Mucosa of descending colon (tissue), 3 donors: ENCODE data around the gene MEF2C. TPM values are rescaled to one million over a fixed set of nuclear protein-coding genes. Genes with fewer than 3 reads are reported as not detected.

Experiments used
- ATAC-seq: fragments of 200-7000 bp; cut with Tn5 transposase; one replicate; pipeline ENCODE4 v1.9.1; 2020; ENCODE audit warnings: mild to moderate bottlenecking, moderate library complexity
- DNase-seq, 3 donors: peaks; one replicate each; pipeline ENCODE4 v3.0.0-alpha.2; 2020
- H3K36me3 ChIP-seq: fragments of 200-600 bp; one replicate; pipeline ENCODE4 v1.8.0; 2021; ENCODE audit warnings: low read depth, mild to moderate bottlenecking
- H3K4me1 ChIP-seq: fragments of 200-600 bp; one replicate; pipeline ENCODE4 v1.8.0; 2021; ENCODE audit warnings: low read depth, mild to moderate bottlenecking
- H3K4me3 ChIP-seq: fragments of 200-600 bp; one replicate; pipeline ENCODE4 v1.8.0; 2021; ENCODE audit warnings: mild to moderate bottlenecking
- H3K9me3 ChIP-seq: fragments of 200-600 bp; one replicate; pipeline ENCODE4 v1.8.0; 2021; ENCODE audit warnings: mild to moderate bottlenecking
- intact Hi-C, 2 donors: fragments of 100-400 bp; cut with DNase I in 1 of 2; cut with micrococcal nuclease in 1 of 2; formaldehyde crosslinking; loops; one replicate each; pipeline versions ENCODE4 v1.11.0 to v1.11.1; 2022; cut with DNase I, micrococcal nuclease
- total RNA-seq, 3 donors: library from RNA; stranded (reverse); fragmentation: NEBNext Ultra II Directional in 2 of 3; extraction: Animal tissue kit (Norgen Biotek cat#: 25700) in 2 of 3; gene quantifications; one replicate each; pipeline versions ENCODE4 v1.2.1 to v1.2.4, GENCODE V29; 2021 to 2023
- TF ChIP-seq, protein P1 (sequence below): fragments of 200-600 bp; IDR thresholded peaks from one replicate; pipeline ENCODE4 v1.8.0; 2022; ENCODE audit warnings: antibody characterized with exemption, mild to moderate bottlenecking
- donor health status: DM: no; HTN: no; CAD: no; lungs with moderate emphysema.
- donor health status: DM: no; HTN: no; CAD: no.
- donor health status: DM: no; HTN: yes; CAD: no.

MEF2C gene
- total RNA-seq, 3 donors from 2014 or later: 19.3 to 44.0 (median 32.6) TPM

DNA sequence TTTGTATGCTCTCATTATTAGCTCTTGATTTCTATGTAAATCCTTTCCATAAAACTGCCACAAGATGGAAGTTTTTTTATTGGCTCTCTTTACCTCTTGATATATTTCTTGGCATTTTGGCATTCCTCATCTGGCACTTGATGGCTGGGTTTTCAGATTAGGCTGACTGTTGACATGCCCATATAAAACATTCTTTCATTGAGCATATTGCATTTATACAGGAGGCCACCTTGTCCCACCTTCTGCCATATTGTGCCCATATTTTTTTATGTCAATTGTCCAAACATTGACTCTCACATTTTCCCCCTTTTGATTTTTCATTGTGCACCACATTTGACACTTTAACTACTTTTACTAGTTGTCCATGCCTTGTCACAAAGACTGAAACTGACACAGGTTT is 182.9 kb downstream of the MEF2C start:
- H3K36me3 ChIP-seq: no peaks in the 10 kb centered on the region
- intact Hi-C loops: no loop called here
- H3K4me1 ChIP-seq: no peaks in the 10 kb centered on the region
- ATAC-seq: no peak
- H3K4me3 ChIP-seq: no peak overlapping the region
- no peak for DNase-seq
- no peaks in the 10 kb centered on the region for H3K9me3 ChIP-seq
- TF ChIP-seq, protein P1, sequence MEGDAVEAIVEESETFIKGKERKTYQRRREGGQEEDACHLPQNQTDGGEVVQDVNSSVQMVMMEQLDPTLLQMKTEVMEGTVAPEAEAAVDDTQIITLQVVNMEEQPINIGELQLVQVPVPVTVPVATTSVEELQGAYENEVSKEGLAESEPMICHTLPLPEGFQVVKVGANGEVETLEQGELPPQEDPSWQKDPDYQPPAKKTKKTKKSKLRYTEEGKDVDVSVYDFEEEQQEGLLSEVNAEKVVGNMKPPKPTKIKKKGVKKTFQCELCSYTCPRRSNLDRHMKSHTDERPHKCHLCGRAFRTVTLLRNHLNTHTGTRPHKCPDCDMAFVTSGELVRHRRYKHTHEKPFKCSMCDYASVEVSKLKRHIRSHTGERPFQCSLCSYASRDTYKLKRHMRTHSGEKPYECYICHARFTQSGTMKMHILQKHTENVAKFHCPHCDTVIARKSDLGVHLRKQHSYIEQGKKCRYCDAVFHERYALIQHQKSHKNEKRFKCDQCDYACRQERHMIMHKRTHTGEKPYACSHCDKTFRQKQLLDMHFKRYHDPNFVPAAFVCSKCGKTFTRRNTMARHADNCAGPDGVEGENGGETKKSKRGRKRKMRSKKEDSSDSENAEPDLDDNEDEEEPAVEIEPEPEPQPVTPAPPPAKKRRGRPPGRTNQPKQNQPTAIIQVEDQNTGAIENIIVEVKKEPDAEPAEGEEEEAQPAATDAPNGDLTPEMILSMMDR: no peak

DNA sequence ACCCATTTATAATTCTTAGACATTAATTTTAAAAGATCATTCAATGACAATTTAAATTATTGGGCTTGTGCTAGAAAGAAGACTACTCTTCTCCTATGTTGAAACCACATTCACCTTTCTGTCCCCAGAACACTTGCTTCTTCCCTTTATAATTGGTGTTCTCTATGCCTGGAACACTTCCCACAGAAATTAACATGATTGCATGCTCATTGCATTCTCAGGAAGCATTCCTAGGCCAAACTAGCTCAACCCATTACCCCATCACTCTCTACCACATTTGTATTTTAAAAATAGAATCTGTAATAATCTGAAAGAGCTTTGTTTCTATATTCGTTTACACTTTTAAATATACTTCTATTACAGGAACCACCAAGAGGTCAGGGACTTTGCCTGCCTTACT is 184.7 kb downstream of the MEF2C start:
- TF ChIP-seq, protein P1: no peak
- Histone ChIP-seq H3K9me3 (no peaks in the 10 kb centered on the region), H3K36me3 (no peaks in the 10 kb centered on the region), H3K4me1 (no peaks in the 10 kb centered on the region), H3K4me3 (no peak overlapping the region)
- intact Hi-C loops: no loop called here
- ATAC-seq (no peak), DNase-seq (no peak)

DNA sequence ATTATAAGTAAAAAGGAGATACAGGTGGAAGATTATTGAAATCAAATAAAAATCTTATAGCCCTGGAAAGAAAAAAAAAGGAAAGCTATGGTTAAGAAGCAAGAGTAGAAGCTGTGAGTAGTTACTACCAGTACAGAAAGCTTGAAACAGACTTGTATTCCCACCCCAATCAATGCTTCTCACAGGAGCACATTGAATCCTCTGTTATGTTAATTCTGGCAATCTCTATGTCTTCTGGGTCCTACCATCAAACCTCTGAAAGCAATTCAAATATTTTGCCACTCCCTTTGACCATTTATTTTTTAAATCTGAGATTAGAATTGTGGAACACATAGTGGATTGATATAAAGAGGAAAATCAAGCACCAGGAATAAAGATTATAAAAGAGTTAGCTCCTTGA is 186.5 kb downstream of the MEF2C start:
- TF ChIP-seq, protein P1: no peak
- no peak for ATAC-seq
- H3K4me1 ChIP-seq: no peaks in the 10 kb centered on the region
- H3K36me3 ChIP-seq: no peaks in the 10 kb centered on the region
- intact Hi-C loops: no loop called here
- H3K9me3 ChIP-seq: no peaks in the 10 kb centered on the region
- H3K4me3 ChIP-seq: no peak overlapping the region
- DNase-seq: no peak

DNA sequence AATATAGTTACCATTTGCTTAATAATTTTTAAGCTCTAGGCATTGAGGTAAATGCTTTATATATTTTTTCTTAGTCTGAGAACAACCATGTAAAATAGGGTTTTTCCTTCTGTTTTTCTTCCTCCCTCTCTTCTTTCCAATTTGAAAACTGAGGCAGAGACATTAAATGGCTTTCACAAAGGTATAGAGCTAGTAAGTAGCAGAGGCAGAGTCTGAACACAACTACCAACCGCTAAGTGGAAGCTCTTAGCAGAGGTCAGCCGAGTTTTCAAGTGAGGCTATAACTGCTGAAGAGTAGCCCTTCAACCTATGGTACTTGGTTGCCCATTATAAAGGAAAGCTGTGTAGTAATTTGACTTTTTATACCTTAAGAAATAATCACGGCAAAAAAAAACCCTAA is 187.1 kb downstream of the MEF2C start:
- Histone ChIP-seq H3K4me1 (peaks cover 3% of the 10 kb centered on the region), H3K36me3 (no peaks in the 10 kb centered on the region), H3K4me3 (no peak overlapping the region), H3K9me3 (no peaks in the 10 kb centered on the region)
- DNase-seq: no peak
- TF ChIP-seq, protein P1: no peak
- ATAC-seq: no peak
- intact Hi-C loops: no loop called here

DNA sequence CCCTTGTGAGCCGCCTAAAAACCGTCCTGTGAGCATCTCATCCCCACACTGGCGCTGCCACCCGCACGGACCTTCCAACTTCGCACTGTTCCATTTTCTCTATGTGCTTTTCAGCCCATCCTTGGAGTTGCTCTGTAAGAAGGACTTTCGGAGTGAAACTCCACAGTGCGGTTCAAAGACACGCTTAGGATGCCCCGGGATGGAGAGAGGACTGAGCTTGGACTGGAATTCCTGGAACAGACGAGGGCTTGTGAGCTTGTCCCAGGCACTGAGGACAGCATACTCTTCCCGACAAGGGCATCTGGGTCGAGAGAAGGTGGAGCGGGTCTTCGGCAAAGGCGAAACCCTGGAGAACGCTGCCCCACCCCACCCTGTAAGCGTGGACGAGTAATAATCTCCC is 187.8 kb downstream of the MEF2C start:
- intact Hi-C loops: no loop called here
- no peaks in the 10 kb centered on the region for H3K9me3 ChIP-seq
- no peak for ATAC-seq
- no peaks in the 10 kb centered on the region for H3K36me3 ChIP-seq
- no peak overlapping the region for H3K4me3 ChIP-seq
- no peak for DNase-seq
- TF ChIP-seq, protein P1: no peak
- H3K4me1 ChIP-seq: peaks cover 10% of the 10 kb centered on the region
